ACC112 (cell line): ENCODE data around the gene PRL.

Experiments
- H2AFZ ChIP-seq: fragments of 200-600 bp; sonication (generic); one replicate; pipeline ENCODE4 v1.6.0; 2017; ENCODE audit warnings: antibody characterized with exemption, low read length; ENCODE audit not compliant: unreplicated experiment
- H3K27ac ChIP-seq: fragments of 200-600 bp; sonication (generic); 2 replicates; pipeline ENCODE4 v1.5.1; 2014; ENCODE audit warnings: low read depth, mild to moderate bottlenecking, antibody characterized with exemption, low read length, moderate library complexity
- H3K27me3 ChIP-seq: fragments of 200-600 bp; sonication (generic); 2 replicates; pipeline ENCODE4 v1.6.1; 2014; ENCODE audit warnings: mild to moderate bottlenecking, antibody characterized with exemption, low read length, moderate library complexity, mixed read lengths; ENCODE audit not compliant: insufficient read depth
- H3K36me3 ChIP-seq: fragments of 200-600 bp; sonication (generic); 2 replicates; pipeline ENCODE4 v1.6.1; 2016; ENCODE audit warnings: mild to moderate bottlenecking, antibody characterized with exemption, low read length, moderate library complexity, mixed read lengths; ENCODE audit not compliant: insufficient read depth
- H3K4me1 ChIP-seq: fragments of 200-600 bp; sonication (generic); one replicate; pipeline ENCODE4 v1.6.1; 2016; ENCODE audit warnings: low read length, mixed read lengths; ENCODE audit not compliant: insufficient read depth, unreplicated experiment, control insufficient read depth
- H3K4me3 ChIP-seq: fragments of 200-600 bp; sonication (generic); 2 replicates; pipeline ENCODE4 v1.5.1; 2014; ENCODE audit warnings: mild to moderate bottlenecking, low read depth, low read length
- H3K79me2 ChIP-seq: fragments of 200-600 bp; sonication (generic); one replicate; pipeline ENCODE4 v1.6.0; 2016; ENCODE audit warnings: low read length; ENCODE audit not compliant: control insufficient read depth, unreplicated experiment, insufficient read depth

The PRL gene

DNA sequence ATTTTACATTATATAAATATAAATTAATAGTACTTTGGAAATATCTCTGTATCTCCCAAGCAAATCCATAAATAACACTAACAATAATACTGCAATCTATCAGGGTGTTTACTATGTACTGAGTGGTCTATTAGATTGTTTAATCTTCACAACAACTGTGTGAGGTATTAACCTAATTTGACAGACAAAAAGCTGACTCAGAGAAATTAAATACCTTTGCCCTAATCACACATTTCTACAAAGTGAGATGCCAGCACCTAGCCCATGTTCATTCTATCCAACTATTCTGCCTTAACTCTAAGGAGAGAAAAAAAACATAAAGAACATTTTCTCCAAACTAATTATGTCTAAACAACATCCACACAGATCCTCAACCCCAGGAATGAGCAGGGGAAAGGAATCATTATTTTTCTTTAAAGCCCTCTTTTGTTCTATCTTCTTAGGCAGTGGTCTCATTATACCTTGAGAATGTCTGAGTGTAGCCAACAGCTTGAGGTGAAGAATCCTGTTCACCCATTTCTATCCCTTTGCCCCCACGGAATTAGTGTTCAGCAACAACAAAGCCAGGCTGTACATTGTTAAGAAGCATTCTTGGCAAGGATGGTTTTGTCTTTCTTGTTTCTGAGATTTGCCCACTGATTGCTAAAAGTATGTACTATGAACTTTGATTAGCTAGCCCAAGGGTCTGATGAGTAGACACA is 42.7 kb downstream of the PRL start:
- Histone ChIP-seq H3K79me2 (no peaks in the 10 kb centered on the region), H3K27me3 (no peaks in the 10 kb centered on the region), H3K36me3 (no peaks in the 10 kb centered on the region), H3K4me3 (no peak overlapping the region), H3K4me1 (peaks cover 28% of the 10 kb centered on the region), H2AFZ (no peak overlapping the region), H3K27ac (no peak overlapping the region)

DNA sequence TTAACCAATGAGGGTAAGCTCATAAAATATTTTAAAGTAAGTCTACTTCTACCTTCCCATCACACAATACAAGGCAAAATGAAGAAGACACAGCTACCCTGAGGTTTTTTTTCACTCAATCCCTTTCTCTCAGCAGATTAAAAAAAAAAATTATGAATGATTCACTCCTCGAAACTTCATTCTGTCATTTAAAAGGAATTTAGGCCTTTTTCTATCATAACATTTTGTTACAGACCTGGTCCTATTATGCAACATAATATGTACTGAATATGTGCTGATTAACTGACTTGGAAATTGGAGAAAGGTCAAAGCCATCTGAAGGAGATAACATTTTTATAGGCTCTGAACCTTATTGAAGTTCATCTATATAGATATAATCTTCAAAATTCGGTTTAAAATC is 45.5 kb downstream of the PRL start:
- H2AFZ ChIP-seq, result no peak overlapping the region
- no peaks in the 10 kb centered on the region for H3K36me3 ChIP-seq
- H3K79me2 ChIP-seq, result no peaks in the 10 kb centered on the region
- H3K4me1 ChIP-seq, result peaks cover 43% of the 10 kb centered on the region
- H3K27me3 ChIP-seq, result no peaks in the 10 kb centered on the region
- no peak overlapping the region for H3K4me3 ChIP-seq
- peak overlapping the region; percentile 55 for H3K27ac ChIP-seq

- Histone ChIP-seq H3K36me3 (no peaks in the 10 kb centered on the region), H3K27me3 (no peaks in the 10 kb centered on the region), H3K79me2 (no peaks in the 10 kb centered on the region), H3K4me3 (no peak overlapping the region), H2AFZ (no peak overlapping the region), H3K4me1 (peaks cover 43% of the 10 kb centered on the region), H3K27ac (peak overlapping the region; percentile 53)
Measured at GRCh38 chr6:22250486-22250885, 46.4 kb downstream of the PRL start.

DNA sequence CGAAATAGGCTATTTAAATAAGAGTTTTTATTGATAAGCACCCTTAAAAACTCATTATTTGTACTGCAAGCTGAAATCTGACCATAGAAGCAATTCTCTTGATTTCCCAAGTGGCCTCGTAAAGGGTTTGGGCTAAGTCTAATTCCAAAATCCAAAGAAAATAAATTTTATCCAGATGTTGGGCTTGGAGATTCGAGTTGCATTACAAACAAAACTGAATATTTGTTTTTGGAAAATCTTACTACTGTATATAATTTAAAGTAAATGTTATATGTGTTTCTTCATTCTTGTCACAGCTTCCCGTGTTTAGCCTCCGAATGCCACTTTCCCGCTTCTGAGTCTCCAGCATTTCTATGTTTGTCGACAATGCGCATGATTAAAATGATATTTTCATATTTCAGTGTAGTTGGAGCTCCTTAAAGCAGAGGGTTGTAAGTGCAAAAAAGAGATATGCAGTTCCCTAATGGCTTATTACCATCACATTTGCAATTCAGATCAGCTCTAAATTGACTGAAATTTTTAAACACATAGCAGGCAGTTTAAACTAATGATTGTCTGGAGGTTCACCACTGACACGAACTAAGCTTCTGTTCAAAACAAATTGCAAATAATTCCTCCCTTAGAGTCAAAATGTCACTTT is 47.0 kb downstream of the PRL start:
- H3K79me2 ChIP-seq, result no peaks in the 10 kb centered on the region
- no peak overlapping the region for H2AFZ ChIP-seq
- no peaks in the 10 kb centered on the region for H3K27me3 ChIP-seq
- H3K4me1 ChIP-seq, result peaks cover 43% of the 10 kb centered on the region
- H3K4me3 ChIP-seq, result peak overlapping the region; percentile 7; the same call in 1 of the 2 replicates
- no peaks in the 10 kb centered on the region for H3K36me3 ChIP-seq
- peak overlapping the region; percentile 75 for H3K27ac ChIP-seq

DNA sequence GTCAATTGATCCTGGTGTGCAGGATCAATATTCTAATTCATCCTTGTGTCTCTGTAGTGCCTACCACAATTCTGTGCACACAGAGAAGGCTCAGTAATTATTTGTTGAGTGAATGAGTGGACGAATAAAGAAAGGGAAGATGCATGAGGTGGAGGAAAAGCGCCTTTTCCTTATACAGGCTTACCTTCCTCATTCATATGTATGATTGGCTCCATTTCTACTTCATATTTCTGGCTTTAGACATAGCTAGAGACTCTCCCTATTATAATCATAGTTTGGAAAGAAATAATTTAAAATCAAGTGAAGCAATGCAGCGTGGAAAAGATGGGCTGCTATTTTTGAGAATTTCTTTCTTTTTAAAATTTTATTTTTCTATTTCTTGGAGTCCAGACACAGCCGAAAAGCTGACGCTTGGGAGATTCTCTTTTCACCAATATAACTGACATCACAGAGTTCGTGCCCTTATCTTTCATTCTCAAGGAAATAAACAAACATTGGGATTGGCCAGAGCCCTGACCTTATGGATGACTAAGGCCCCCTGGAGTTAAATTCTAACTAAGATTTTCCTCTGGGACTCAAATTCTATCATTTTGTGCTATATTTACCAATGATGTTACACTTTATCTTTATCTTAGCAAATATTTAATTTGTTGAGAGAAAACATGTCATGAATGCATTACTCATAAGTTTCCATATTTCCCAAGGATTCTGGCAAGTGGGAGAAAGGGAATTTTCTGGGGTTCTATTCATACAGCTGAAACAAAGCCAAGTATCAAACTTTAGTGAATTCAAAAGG is 48.1 kb downstream of the PRL start:
- peak overlapping the region; percentile 19 for H2AFZ ChIP-seq
- peaks cover 43% of the 10 kb centered on the region for H3K4me1 ChIP-seq
- H3K27ac ChIP-seq, result peak overlapping the region; percentile 75
- H3K4me3 ChIP-seq, result peak overlapping the region; percentile 7; the same call in 1 of the 2 replicates
- H3K36me3 ChIP-seq, result no peaks in the 10 kb centered on the region
- H3K27me3 ChIP-seq, result no peaks in the 10 kb centered on the region
- H3K79me2 ChIP-seq, result no peaks in the 10 kb centered on the region

GRCh38 chr6:22247916-22248482 is 48.8 kb downstream of the PRL start:
- peaks cover 43% of the 10 kb centered on the region for H3K4me1 ChIP-seq
- H3K27ac ChIP-seq, result peak overlapping the region; percentile 75
- H3K36me3 ChIP-seq, result no peaks in the 10 kb centered on the region
- peak overlapping the region; percentile 9 for H2AFZ ChIP-seq
- H3K79me2 ChIP-seq, result no peaks in the 10 kb centered on the region
- H3K4me3 ChIP-seq, result no peak overlapping the region
- H3K27me3 ChIP-seq, result no peaks in the 10 kb centered on the region

DNA sequence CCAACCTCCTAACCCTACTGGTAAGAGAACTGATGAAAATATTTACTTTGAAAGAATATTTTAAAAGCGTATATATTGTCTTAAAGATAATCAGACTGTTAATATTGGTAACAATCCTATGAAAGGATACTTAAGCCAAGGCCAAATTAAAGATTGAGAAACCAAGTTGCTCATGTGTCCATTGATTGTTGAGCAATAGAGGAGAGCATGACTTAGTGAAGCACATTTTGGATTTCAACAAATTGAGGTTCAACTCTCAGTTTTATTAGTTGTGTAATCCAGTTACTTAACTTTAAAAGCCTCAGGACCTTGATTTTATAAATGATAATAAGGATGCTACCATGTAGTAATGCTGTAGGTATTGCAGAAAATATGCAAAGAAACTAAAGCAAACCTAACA is 56.8 kb downstream of the PRL start:
- Histone ChIP-seq H3K36me3 (no peaks in the 10 kb centered on the region), H3K4me1 (peaks cover 11% of the 10 kb centered on the region), H3K79me2 (no peaks in the 10 kb centered on the region), H3K4me3 (no peak overlapping the region), H3K27me3 (no peaks in the 10 kb centered on the region), H3K27ac (no peak overlapping the region), H2AFZ (no peak overlapping the region)

DNA sequence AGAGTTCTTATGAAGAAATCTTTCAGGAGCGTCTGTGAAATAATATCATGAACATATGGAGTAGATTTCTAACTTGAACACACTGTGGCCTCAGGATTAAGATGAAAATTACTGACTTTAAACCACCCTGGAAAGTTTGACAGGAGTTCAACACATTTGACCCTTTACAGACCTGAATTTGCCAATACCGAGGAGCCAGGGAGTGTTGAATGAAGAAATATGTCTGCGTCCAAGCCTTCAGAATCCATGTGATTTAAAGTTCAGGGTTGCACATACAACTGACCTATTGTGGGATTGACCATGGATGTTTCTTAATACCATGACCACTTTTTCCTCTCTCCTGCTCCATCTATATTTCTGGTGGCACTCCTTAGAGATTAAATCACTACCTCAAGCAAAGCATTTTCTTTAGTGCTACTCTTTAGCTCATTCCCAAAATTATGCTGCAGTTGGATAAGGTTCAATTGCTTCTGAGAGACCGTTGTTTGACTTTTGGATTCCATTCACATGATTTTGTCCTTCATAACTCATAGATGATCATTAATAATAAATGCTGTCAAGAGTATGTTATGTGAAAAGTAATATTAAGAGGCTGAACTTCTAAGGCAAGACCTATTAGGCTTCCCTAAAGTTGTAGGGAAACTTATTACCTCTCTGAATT is 57.4 kb downstream of the PRL start:
- Histone ChIP-seq H2AFZ (no peak overlapping the region), H3K27me3 (no peaks in the 10 kb centered on the region), H3K79me2 (no peaks in the 10 kb centered on the region), H3K36me3 (no peaks in the 10 kb centered on the region), H3K27ac (no peak overlapping the region), H3K4me1 (peaks cover 11% of the 10 kb centered on the region), H3K4me3 (no peak overlapping the region)

DNA sequence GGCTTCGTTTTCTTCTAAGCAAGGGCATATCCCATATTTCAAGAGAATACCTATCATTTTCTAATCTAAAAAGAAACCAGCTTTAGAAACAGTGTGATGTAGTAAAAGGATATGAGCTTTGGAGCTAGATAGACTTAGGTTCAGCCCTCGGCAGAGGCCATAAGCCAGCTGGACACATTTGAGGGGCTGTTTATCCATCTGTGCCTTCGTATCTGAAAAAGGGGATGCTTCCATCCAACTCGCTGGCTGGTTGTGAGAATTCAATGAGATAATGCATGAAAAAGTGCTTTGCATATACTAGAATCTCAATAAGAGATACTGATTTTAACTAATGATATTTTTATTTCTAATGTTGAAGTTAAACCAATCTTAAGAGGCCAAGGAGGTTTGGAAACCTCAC is 58.0 kb downstream of the PRL start:
- Histone ChIP-seq H3K79me2 (no peaks in the 10 kb centered on the region), H3K27me3 (no peaks in the 10 kb centered on the region), H2AFZ (no peak overlapping the region), H3K4me3 (no peak overlapping the region), H3K27ac (no peak overlapping the region), H3K36me3 (no peaks in the 10 kb centered on the region), H3K4me1 (peaks cover 11% of the 10 kb centered on the region)

GRCh38 chr6:22237526-22237925 is 59.3 kb downstream of the PRL start:
- no peaks in the 10 kb centered on the region for H3K79me2 ChIP-seq
- H3K4me3 ChIP-seq, result no peak overlapping the region
- no peak overlapping the region for H3K27ac ChIP-seq
- peaks cover 11% of the 10 kb centered on the region for H3K4me1 ChIP-seq
- no peak overlapping the region for H2AFZ ChIP-seq
- H3K36me3 ChIP-seq, result no peaks in the 10 kb centered on the region
- H3K27me3 ChIP-seq, result no peaks in the 10 kb centered on the region
